SJSA1 (cell line): ENCODE results near the gene LRRC4B. TPM values are rescaled to one million over a fixed set of nuclear protein-coding genes. Genes with fewer than 3 reads are reported as not detected.
A peak's percentile ranks its signal among the peaks of the same experiment; 100 is the strongest.

ENCODE experiments used
- DNase-seq, 2 experiments: peaks; one replicate each; pipeline ENCODE4 v3.0.0-alpha.2; 2015 to 2020; ENCODE audit warnings: low spot score in 2 of 2, low read depth in 1 of 2
- H3K27ac ChIP-seq: fragments of 250-450 bp; sonication (Bioruptor Pico); 2 replicates; pipeline ENCODE4 v1.5.1; 2020; ENCODE audit warnings: mild to moderate bottlenecking, moderate library complexity
- H3K27me3 ChIP-seq: fragments of 250-450 bp; sonication (Bioruptor Pico); replicated peaks from 2 replicates; pipeline ENCODE4 v1.5.1; 2020; ENCODE audit warnings: mild to moderate bottlenecking, moderate library complexity
- H3K36me3 ChIP-seq: fragments of 250-450 bp; sonication (Bioruptor Pico); 2 replicates; pipeline ENCODE4 v1.5.1; 2020; ENCODE audit warnings: mild to moderate bottlenecking
- H3K4me1 ChIP-seq: fragments of 250-450 bp; sonication (Bioruptor Pico); replicated peaks from 2 replicates; pipeline ENCODE4 v1.6.1; 2021; ENCODE audit warnings: mild to moderate bottlenecking
- H3K4me3 ChIP-seq: fragments of 250-450 bp; sonication (Bioruptor Pico); 2 replicates; pipeline ENCODE4 v1.5.1; 2020; ENCODE audit warnings: mild to moderate bottlenecking
- H3K9me3 ChIP-seq: fragments of 250-450 bp; sonication (Bioruptor Pico); replicated peaks from 2 replicates; pipeline ENCODE4 v1.5.1; 2020; ENCODE audit warnings: mild to moderate bottlenecking
- total RNA-seq: library from RNA; depleted of rRNA; stranded (reverse); fragments of >200 nt; shearing (Covaris generic); gene quantifications from 2 replicates; pipeline ENCODE4 v1.2.3, GENCODE V29; 2014

Gene LRRC4B
- total RNA-seq, 1 experiment from 2014 or later = not detected

DNA sequence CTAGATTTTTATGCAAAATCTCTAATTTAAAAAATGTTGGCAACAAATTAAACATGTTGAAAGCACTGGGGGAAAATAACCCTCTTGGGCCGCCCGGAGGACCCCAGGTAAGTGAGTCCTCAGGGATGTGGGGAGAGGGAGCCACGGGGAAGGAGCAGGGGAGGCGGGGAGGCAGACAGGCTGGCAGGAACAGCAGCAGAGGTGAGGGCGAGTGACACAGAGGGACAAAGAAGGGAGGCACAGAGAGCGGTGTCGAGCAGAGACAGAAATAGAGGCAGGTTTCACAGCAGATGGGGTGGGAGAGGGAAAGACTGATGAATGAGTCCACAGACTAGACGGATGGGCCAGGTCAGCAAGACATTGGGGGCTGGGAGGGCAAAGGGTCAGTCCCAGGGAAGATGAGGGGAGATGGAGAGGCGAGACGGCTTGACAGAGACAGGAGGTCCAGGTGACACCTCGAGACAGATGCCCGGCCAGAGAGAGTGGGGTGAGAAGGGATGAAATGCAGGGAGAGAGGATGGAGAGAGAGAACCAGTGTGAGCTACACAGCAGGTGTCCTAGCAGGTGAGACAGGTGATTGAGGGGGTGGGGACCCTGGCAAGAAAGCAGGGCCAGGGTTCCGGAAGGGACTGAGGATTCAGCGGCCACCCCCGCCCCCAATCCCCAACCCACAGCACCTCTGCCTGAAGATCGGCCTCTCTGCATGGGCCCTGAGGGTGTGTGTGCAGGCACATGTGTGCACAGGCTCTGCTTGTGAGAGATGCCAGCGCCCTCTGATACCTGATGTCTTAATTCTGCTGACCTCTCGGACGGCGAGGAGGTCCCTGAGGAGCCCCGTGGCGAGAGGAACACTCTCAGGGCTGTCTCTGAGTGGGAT is 3.8 kb downstream of the LRRC4B start:
- H3K9me3 ChIP-seq = no peaks in the 10 kb centered on the region
- no peak overlapping the region for H3K4me3 ChIP-seq
- H3K27ac ChIP-seq = no peak overlapping the region
- peaks cover 56% of the 10 kb centered on the region for H3K27me3 ChIP-seq
- no peak for DNase-seq
- no peaks in the 10 kb centered on the region for H3K4me1 ChIP-seq
- no peaks in the 10 kb centered on the region for H3K36me3 ChIP-seq

DNA sequence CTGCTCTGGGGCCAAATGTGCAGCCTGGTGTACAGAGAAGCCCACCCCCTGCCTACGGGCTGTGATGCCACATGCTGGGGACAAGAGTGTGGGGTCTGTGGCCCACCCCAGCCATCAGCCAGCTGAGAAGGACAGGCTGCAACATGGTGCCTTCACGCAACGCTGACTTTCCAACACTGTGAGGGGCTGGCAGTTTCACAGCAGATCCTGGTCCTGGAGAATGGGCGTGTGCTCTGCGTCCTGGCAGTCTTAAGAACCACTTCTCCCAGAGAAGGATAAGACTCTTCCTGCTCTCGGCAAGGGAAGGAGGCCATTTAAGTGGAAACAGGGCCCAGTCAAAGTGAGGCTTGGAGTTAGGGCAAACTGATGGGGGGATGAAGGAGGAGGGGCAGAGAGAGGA is 4.6 kb downstream of the LRRC4B start:
- H3K4me1 ChIP-seq = no peaks in the 10 kb centered on the region
- no peak overlapping the region for H3K4me3 ChIP-seq
- no peaks in the 10 kb centered on the region for H3K36me3 ChIP-seq
- peaks cover 62% of the 10 kb centered on the region for H3K27me3 ChIP-seq
- H3K27ac ChIP-seq = no peak overlapping the region
- DNase-seq = no peak
- H3K9me3 ChIP-seq = no peaks in the 10 kb centered on the region

DNA sequence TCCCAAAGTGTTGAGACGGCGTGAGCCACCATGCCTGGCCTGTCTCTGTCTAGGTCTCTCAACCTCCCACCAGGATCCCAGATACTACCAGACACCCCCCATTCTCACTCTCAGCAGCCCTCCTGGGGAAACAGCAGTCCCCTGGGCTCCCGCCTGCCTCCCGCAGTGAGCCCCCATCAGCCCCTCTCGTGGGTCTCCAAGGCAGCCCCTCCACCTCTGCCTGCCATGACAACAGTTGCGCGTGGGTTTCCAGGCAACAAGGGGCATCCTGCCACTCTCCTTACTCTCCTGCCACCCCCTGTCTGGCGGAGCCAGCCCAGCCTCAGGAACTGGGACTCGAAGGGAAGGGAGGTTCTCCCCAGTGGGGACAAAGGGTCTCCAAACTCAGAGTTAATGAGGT is 5.2 kb downstream of the LRRC4B start:
- peaks cover 67% of the 10 kb centered on the region for H3K27me3 ChIP-seq
- no peak for DNase-seq
- no peak overlapping the region for H3K4me3 ChIP-seq
- H3K9me3 ChIP-seq = no peaks in the 10 kb centered on the region
- H3K27ac ChIP-seq = no peak overlapping the region
- H3K4me1 ChIP-seq = no peaks in the 10 kb centered on the region
- no peaks in the 10 kb centered on the region for H3K36me3 ChIP-seq

DNA sequence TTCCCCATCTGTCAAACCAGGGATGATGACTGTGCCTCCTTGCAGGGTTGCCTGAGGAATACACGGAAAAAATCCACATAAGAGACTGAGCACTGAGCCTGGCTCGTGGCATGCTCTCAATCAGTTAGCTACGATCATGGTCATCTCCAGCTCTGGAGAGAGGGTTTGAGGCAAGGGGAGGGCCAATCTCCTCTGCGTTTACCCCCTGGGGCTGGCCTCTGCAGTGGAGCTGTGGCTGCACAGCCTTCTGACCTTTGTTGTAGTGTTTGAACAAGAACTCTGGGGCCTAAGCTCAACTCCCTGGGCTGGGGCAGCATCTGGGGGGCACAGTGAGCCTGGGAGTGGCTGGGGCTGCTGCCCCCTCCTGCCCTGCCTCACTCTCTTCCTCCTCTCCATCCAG is 5.9 kb downstream of the LRRC4B start:
- no peaks in the 10 kb centered on the region for H3K9me3 ChIP-seq
- H3K36me3 ChIP-seq = no peaks in the 10 kb centered on the region
- no peak overlapping the region for H3K27ac ChIP-seq
- H3K4me1 ChIP-seq = no peaks in the 10 kb centered on the region
- no peak for DNase-seq
- peaks cover 68% of the 10 kb centered on the region for H3K27me3 ChIP-seq
- H3K4me3 ChIP-seq = no peak overlapping the region

DNA sequence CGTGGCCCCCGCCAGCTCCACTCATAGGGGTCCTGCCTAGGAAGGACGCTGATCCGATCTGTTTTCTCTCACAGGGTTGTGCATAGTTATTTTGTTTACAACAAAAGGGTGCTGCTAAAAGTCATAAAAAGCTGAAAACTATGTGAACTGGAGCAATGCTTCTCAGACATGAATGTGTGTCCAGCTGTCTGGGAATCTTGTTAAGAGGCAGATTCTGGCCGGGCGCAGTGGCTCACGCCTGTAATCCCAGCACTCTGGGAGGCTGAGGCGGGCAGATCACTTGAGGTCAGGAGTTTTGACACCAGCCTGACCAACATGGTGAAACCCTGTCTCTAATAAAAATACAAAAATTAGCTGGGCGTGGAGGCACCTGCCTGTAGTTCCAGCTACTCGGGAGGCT is 8.6 kb downstream of the LRRC4B start:
- H3K27me3 ChIP-seq = peaks cover 71% of the 10 kb centered on the region
- H3K36me3 ChIP-seq = no peaks in the 10 kb centered on the region
- no peaks in the 10 kb centered on the region for H3K9me3 ChIP-seq
- DNase-seq = no peak
- H3K4me1 ChIP-seq = peaks cover 3% of the 10 kb centered on the region
- H3K4me3 ChIP-seq = no peak overlapping the region
- H3K27ac ChIP-seq = no peak overlapping the region

DNA sequence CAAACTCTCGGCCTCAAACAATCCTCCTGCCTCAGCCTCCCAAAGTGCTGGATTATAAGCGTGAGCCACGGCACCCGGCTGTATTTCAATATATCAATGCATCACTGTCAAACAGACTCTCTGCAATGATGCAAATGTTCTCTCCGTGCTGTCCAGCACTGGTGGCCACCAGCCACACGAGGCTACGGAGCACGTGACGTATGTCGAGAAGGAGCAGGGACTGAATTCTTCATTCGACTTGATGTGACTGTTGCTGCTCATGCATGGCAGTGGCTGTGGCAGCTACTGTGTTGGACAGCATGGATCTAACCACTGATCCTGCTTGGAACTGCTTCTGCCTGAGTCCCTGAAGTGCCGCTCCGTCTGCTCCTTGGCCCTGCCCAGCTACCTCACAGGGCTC is 9.8 kb downstream of the LRRC4B start:
- Histone ChIP-seq H3K27me3 (peaks cover 68% of the 10 kb centered on the region), H3K4me1 (peaks cover 3% of the 10 kb centered on the region), H3K9me3 (no peaks in the 10 kb centered on the region), H3K27ac (no peak overlapping the region), H3K4me3 (no peak overlapping the region), H3K36me3 (no peaks in the 10 kb centered on the region)
- no peak for DNase-seq

DNA sequence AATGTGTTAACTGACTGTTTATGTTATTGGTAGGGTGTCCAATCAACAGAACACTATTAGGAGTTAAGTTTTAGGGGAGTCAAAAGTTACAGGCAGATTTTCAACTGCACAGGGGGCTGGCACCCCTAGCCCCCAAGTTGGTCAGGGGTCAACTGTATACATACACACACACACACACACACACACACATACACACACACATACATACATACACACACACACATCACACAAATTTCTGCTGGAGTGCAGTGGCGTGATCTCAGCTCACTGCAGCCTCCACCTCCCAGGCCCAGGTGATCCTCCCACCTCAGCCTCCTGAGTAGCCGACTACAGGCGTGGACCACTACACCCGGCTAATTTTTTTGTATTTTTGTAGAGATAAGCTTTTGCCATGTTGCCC is 10.2 kb downstream of the LRRC4B start:
- DNase-seq = no peak
- Histone ChIP-seq H3K4me3 (no peak overlapping the region), H3K36me3 (no peaks in the 10 kb centered on the region), H3K27me3 (peaks cover 68% of the 10 kb centered on the region), H3K9me3 (no peaks in the 10 kb centered on the region), H3K4me1 (peaks cover 3% of the 10 kb centered on the region), H3K27ac (no peak overlapping the region)

DNA sequence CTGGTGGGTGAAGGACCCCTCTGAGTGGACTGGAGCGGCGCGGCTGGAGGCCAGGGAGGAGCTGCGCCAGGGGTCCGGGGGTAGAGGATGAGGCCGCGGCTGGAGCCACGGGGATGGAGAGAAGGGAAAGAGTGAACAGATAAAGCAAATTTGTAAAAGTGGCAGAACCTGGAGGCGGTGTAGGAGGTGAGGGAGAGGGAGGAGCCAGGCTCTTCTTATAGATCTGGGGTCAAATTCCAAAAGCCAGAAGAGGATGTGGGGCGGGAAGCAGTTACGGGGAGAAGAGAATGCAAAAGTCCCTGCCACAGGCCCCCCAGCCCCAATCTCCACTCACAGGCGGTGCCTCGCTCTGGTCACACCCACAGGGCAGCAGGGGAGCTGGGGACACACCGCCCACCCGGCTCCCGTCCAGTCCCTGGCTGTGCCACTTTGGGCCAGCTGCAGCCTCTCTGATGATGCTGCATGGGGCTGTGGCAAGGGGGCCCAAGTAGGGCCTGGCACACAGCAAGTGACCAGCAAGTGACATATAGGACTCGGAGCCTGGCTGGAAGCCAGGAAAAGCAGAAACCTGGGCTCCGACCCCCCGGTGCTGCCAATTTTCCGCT is 11.1 kb downstream of the LRRC4B start:
- Histone ChIP-seq H3K4me3 (no peak overlapping the region), H3K27me3 (peaks cover 66% of the 10 kb centered on the region), H3K9me3 (no peaks in the 10 kb centered on the region), H3K27ac (no peak overlapping the region), H3K36me3 (no peaks in the 10 kb centered on the region), H3K4me1 (peaks cover 3% of the 10 kb centered on the region)
- DNase-seq = no peak

DNA sequence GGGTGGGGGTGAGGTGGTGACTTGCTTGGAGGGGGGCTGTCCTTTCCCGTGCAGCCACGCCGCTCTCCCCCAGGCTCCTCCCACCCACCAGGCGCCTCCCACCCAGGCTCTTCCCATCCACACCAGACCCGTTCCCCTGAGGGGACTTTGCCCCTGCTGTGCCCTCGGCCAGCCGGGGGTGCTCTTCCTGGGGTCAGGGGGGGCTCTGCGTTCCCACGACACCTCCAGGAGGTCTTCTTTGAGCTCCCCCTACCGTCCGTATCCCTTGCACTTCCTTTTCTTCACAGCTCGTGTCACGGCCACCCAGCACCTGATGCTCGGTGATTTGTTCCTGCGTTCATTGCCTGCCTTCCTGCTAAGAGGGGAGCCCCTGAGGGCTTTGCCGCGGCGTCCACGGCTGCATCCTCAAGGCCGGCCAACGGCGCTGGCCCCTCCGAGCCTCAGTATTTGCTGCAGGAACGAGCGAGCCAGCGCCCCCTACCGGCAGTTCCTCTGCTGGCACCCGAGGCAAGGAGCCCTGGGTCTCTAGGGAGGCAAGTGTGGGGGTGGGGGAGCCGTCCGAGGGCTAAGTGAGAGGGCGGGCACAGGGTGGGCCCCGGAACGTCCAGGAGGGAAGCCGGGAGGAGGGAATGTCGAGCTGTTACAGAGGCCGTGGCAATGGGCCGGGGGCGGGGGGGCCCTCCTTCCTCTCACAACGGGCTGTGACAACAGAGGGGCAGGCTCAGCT is 11.8 kb downstream of the LRRC4B start:
- Histone ChIP-seq H3K36me3 (no peaks in the 10 kb centered on the region), H3K27me3 (peaks cover 65% of the 10 kb centered on the region), H3K27ac (no peak overlapping the region), H3K4me1 (peaks cover 3% of the 10 kb centered on the region), H3K9me3 (no peaks in the 10 kb centered on the region), H3K4me3 (no peak overlapping the region)
- peak; percentile 31 to 68 for DNase-seq

DNA sequence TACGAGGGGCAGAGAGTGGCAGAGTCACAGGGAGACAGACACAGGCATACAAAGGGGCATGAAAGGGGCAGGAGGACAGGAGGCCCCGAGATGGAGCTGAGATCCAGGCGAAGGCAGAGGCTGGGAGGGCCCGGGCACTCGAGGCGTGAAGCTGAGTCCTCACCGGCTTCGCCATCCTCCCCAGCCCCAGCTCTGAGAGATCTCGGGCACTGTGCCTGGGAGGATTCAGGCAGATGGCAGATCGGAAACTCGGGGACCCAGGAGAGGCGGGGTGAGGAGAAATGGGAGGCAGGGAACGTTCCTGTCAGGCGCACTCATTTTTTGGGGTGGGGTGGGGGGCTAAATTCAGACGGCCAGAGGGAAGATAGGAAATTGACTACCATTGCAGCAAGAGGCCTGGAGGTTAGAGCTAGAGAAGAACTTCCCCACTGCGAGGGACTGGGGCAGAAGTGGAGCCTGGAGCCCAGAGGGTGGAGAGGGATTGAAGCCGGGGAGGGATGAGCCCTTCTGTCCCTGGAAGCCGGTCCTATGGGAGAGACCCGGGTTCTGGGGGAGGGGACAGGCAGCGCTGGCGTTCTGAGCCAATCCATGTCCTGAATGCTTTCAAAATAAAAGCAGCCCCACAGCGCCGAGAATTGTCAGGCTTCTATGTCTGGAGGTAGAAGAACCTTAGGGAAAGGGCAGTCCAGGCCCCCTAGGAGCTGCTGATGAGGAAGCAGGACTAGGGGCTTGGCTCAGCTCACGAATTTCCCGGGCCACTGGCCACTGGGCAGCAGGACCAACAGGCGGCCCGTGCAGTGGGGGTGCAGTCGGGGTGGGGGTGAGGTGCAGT is 12.6 kb downstream of the LRRC4B start:
- Histone ChIP-seq H3K4me3 (no peak overlapping the region), H3K27me3 (peaks cover 59% of the 10 kb centered on the region), H3K27ac (no peak overlapping the region), H3K9me3 (no peaks in the 10 kb centered on the region), H3K4me1 (peaks cover 3% of the 10 kb centered on the region), H3K36me3 (no peaks in the 10 kb centered on the region)
- no peak for DNase-seq

DNA sequence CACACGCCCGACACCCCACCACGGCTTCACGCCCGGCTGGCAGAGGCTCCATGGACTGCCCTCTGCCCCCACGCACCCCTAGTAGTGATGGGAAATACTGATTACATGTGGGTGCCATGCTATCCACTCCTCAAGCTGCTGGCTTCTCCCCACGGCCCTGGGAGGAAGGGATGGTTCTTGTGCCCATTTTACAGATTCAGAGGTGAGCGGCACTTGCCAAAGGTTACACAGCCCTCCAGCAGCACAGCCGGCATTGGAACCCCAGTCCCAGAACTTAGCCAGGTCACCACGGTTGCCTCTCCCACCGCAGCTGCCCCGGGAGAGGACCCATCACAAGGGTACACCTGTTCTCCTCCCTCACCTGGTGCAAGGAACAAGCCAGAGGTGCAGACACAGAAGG is 13.2 kb downstream of the LRRC4B start:
- Histone ChIP-seq H3K9me3 (no peaks in the 10 kb centered on the region), H3K27me3 (peaks cover 59% of the 10 kb centered on the region), H3K4me3 (no peak overlapping the region), H3K4me1 (peaks cover 3% of the 10 kb centered on the region), H3K36me3 (no peaks in the 10 kb centered on the region), H3K27ac (no peak overlapping the region)
- no peak for DNase-seq

DNA sequence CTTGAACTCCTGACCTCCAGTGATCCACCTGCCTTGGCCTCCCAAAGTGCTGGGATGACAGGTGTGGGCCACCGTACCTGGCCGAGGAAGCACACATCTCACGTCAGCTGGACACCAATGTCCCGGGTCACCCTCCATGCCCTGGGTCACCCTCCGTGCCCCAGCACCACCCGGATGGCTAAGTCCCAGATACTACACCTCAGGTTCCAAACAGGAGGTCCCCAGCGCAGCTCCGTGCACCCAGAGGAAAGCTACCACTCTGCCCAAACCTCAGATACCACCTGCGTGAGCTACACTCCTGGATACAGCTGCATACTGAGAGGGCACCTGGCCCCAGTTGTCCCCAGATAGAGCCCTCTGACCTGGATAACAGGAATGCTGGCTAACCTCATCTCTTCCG is 14.0 kb downstream of the LRRC4B start:
- peaks cover 3% of the 10 kb centered on the region for H3K4me1 ChIP-seq
- no peak overlapping the region for H3K4me3 ChIP-seq
- no peaks in the 10 kb centered on the region for H3K36me3 ChIP-seq
- no peak overlapping the region for H3K27ac ChIP-seq
- H3K9me3 ChIP-seq = no peaks in the 10 kb centered on the region
- no peak for DNase-seq
- H3K27me3 ChIP-seq = peaks cover 59% of the 10 kb centered on the region

DNA sequence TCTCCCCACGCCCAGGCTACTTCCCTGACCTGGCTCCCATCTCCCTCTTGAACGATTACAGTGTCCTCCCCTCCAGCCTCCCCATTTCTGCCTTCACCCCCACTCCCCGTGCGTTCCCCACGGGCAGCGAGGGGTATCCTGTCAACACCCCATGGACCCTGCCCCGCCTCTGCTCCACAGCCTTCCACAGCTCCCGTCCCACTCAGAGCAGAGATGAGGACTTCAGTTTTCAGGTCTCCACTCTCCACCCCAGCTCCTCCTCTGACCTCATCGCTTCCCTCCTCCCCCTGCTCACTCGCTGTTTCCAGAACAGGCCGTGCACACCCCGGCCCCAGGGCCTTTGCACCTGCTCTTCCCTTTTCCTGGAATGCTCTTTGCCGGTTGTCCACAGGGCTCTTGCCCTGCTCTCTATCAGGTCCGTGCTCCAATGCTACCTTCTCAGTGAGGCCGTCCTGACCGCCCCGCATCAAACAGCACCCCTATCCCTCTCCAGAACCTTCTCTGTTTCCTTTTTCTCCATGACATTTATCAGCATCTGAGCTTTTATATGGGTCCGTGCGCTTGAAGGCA is 15.0 kb downstream of the LRRC4B start:
- Histone ChIP-seq H3K4me3 (no peak overlapping the region), H3K36me3 (no peaks in the 10 kb centered on the region), H3K27ac (no peak overlapping the region), H3K4me1 (peaks cover 3% of the 10 kb centered on the region), H3K27me3 (peaks cover 52% of the 10 kb centered on the region), H3K9me3 (no peaks in the 10 kb centered on the region)
- no peak for DNase-seq
